Natural killer cell (primary cell): ENCODE measurements around the gene SETBP1. TPM values are rescaled to one million over a fixed set of nuclear protein-coding genes. Genes with fewer than 3 reads are reported as not detected.

Source experiments
- ATAC-seq, 3 donors: fragments of 150-1000 bp in 2 of 3; fragments of 200-7000 bp in 1 of 3; cut with Tn5 transposase; 1 replicate in 1 of 3; 2 replicates in 2 of 3; pipeline ENCODE4 v1.10.0; 2021; ENCODE audit warnings: mild to moderate bottlenecking in 2 of 3, moderate library complexity in 2 of 3
- DNase-seq, 2 donors: peaks; one replicate each; pipeline versions ENCODE4 v3.0.0 to v3.0.0-alpha.2; 2013 to 2021; ENCODE audit warnings: mixed read lengths in 1 of 2
- H3K27ac ChIP-seq: one replicate; pipeline ENCODE4 v1.5.1; 2013; ENCODE audit warnings: mild to moderate bottlenecking, low read length
- H3K27me3 ChIP-seq: one replicate; pipeline ENCODE4 v1.6.1; 2013; ENCODE audit warnings: low read length; ENCODE audit not compliant: control insufficient read depth, insufficient read depth
- H3K36me3 ChIP-seq: one replicate; pipeline ENCODE4 v1.6.1; 2013; ENCODE audit warnings: low read length; ENCODE audit not compliant: control insufficient read depth, insufficient read depth
- H3K4me1 ChIP-seq: one replicate; pipeline ENCODE4 v1.6.1; 2013; ENCODE audit warnings: low read length; ENCODE audit not compliant: control insufficient read depth, insufficient read depth
- H3K4me3 ChIP-seq: one replicate; pipeline ENCODE4 v1.5.1; 2013; ENCODE audit warnings: low read length
- H3K9me3 ChIP-seq: one replicate; pipeline ENCODE4 v1.6.1; 2013; ENCODE audit warnings: low read length; ENCODE audit not compliant: control insufficient read depth, insufficient read depth
- H3K27ac Mint-ChIP-seq, 2 donors: one replicate each; pipeline ENCODE4 v1.8.0; 2022; ENCODE audit warnings: mild to moderate bottlenecking in 2 of 2, mixed read lengths in 2 of 2, moderate library complexity in 1 of 2
- H3K27me3 Mint-ChIP-seq, 2 donors: one replicate each; pipeline ENCODE4 v1.8.0; 2022; ENCODE audit warnings: low read depth in 2 of 2, mixed read lengths in 2 of 2
- H3K36me3 Mint-ChIP-seq: one replicate; pipeline ENCODE4 v1.8.0; 2022; ENCODE audit warnings: mixed read lengths
- H3K4me1 Mint-ChIP-seq, 2 donors: one replicate each; pipeline ENCODE4 v1.8.0; 2022; ENCODE audit warnings: mixed read lengths in 2 of 2
- H3K4me3 Mint-ChIP-seq: one replicate; pipeline ENCODE4 v1.8.0; 2022; ENCODE audit warnings: mild to moderate bottlenecking, moderate library complexity, mixed read lengths
- H3K9me3 Mint-ChIP-seq, 2 donors: one replicate each; pipeline ENCODE4 v1.8.0; 2022; ENCODE audit warnings: mixed read lengths in 2 of 2
- CTCF ChIP-seq: fragments of 200-600 bp; IDR thresholded peaks from one replicate; pipeline ENCODE4 v1.8.0; 2022; ENCODE audit warnings: antibody characterized with exemption
- WGBS: methylation state at CpG from one replicate; pipeline ENCODE4 v1.1.7; 2013; ENCODE audit warnings: missing lambda C conversion rate; ENCODE audit not compliant: insufficient coverage; 5-methylcytosine and 5-hydroxymethylcytosine counted together
- intact Hi-C: fragments of 100-400 bp; cut with micrococcal nuclease; formaldehyde crosslinking; loops from one replicate; pipeline ENCODE4 v1.14.2; 2022
- total RNA-seq, 4 donors: library from RNA; stranded (reverse); fragments of 120-200 nt in 1 of 4; gene quantifications; one replicate each; pipeline versions ENCODE4 v1.2.3 to v1.2.4, GENCODE V29; 2013 to 2022

The SETBP1 gene
- total RNA-seq, 3 donors from 2014 or later (not counting 1 experiment from before 2014, with no cell fraction given): 36.0 to 46.6 (median 41.2) TPM

- H3K27me3 ChIP-seq: no peaks in the 10 kb centered on the region
- Mint-ChIP-seq H3K4me3 (no peak overlapping the region), H3K27ac (no peak overlapping the region), H3K27me3 (no peaks in the 10 kb centered on the region), H3K4me1 (peaks cover 7 to 16% of the 10 kb centered on the region in 2 donors), H3K9me3 (no peaks in the 10 kb centered on the region), H3K36me3 (no peaks in the 10 kb centered on the region)
- peaks cover 6% of the 10 kb centered on the region for H3K4me1 ChIP-seq
- ATAC-seq (no peak), DNase-seq (no peak)
- intact Hi-C loops: no loop called here
- H3K36me3 ChIP-seq: no peaks in the 10 kb centered on the region
- WGBS: 96% methylated on average over 12 of the region's 13 CpGs
- no peak overlapping the region for H3K27ac ChIP-seq
- H3K4me3 ChIP-seq: no peak overlapping the region
- no peak for TF ChIP-seq CTCF
- no peaks in the 10 kb centered on the region for H3K9me3 ChIP-seq
Measured at GRCh38 chr18:44851856-44852621, 171.4 kb downstream of the SETBP1 start.

GRCh38 chr18:44852818-44853217 is 172.1 kb downstream of the SETBP1 start:
- no peak overlapping the region for H3K27ac Mint-ChIP-seq
- H3K27me3 ChIP-seq: no peaks in the 10 kb centered on the region
- no peaks in the 10 kb centered on the region for H3K36me3 ChIP-seq
- intact Hi-C loops: no loop called here
- H3K4me3 ChIP-seq: no peak overlapping the region
- H3K9me3 Mint-ChIP-seq: no peaks in the 10 kb centered on the region
- peaks cover 6% of the 10 kb centered on the region for H3K4me1 ChIP-seq
- peaks cover 2 to 16% of the 10 kb centered on the region in 2 donors for H3K4me1 Mint-ChIP-seq
- no peaks in the 10 kb centered on the region for H3K27me3 Mint-ChIP-seq
- no peak overlapping the region for H3K27ac ChIP-seq
- H3K4me3 Mint-ChIP-seq: no peak overlapping the region
- no peak for DNase-seq
- H3K36me3 Mint-ChIP-seq: no peaks in the 10 kb centered on the region
- H3K9me3 ChIP-seq: no peaks in the 10 kb centered on the region
- no peak for ATAC-seq
- TF ChIP-seq CTCF: no peak

- H3K4me1 Mint-ChIP-seq: peaks cover 0 to 12% of the 10 kb centered on the region in 2 donors
- intact Hi-C loops: no loop called here
- WGBS: 87% methylated on average over 2 of the region's 2 CpGs
Measured at GRCh38 chr18:44853430-44853829, 172.7 kb downstream of the SETBP1 start.

More at GRCh38 chr18:44853430-44853829, 172.7 kb downstream of the SETBP1 start:
- Histone ChIP-seq H3K4me1 (peaks cover 6% of the 10 kb centered on the region), H3K9me3 (no peaks in the 10 kb centered on the region), H3K4me3 (no peak overlapping the region), H3K27ac (no peak overlapping the region), H3K27me3 (no peaks in the 10 kb centered on the region), H3K36me3 (no peaks in the 10 kb centered on the region)
- no peak for TF ChIP-seq CTCF
- Mint-ChIP-seq H3K27me3 (no peaks in the 10 kb centered on the region), H3K27ac (no peak overlapping the region), H3K4me3 (no peak overlapping the region), H3K36me3 (no peaks in the 10 kb centered on the region), H3K9me3 (no peaks in the 10 kb centered on the region)
- DNase-seq (no peak), ATAC-seq (no peak)
